Keratinocyte (primary cell): ENCODE measurements around the gene TMEM87A.
"Not testable (repeated sequence)": the region's sequence is repeated elsewhere in the genome, so short reads cannot be mapped to it uniquely, and the experiment has no call there.

Experiments used
- CTCF ChIP-seq, 3 experiments: IDR thresholded peaks in 1 of 3; conservative IDR thresholded peaks in 1 of 3; optimal IDR thresholded peaks in 1 of 3; 2 replicates in 2 of 3; 3 replicates in 1 of 3; pipeline versions ENCODE3 to v1.5.1; 2011; ENCODE audit warnings: low read length in 3 of 3, mild to moderate bottlenecking in 3 of 3, moderate library complexity in 2 of 3, control low read depth in 1 of 3, inconsistent platforms in 1 of 3; ENCODE audit not compliant: insufficient read depth in 2 of 3; ENCODE audit errors: extremely low read depth in 1 of 3
- EZH2 ChIP-seq: IDR thresholded peaks from one replicate; pipeline ENCODE4 v1.6.1; 2012; ENCODE audit warnings: inconsistent platforms, mild to moderate bottlenecking, low read length, moderate library complexity

GRCh38 chr15:42316282-42316805, 43.1 kb upstream of the TMEM87A start:
- TF ChIP-seq CTCF (optimal IDR thresholded peaks at IDR 0.05 in 1 of 3, IDR thresholded peaks at IDR 0.05 in 1 of 3, conservative IDR thresholded peaks at IDR 0.05 in 1 of 3; ENCODE audit: extremely low read depth in 1 of 3, insufficient read depth in 2 of 3, low read length in 3 of 3); EZH2: not testable (repeated sequence)
